RPMI7951 (cell line): Measurements from ENCODE around the gene C2orf68. TPM values are rescaled to one million over a fixed set of nuclear protein-coding genes. Genes with fewer than 3 reads are reported as not detected.
"Not testable (repeated sequence)": the region's sequence is repeated elsewhere in the genome, so short reads cannot be mapped to it uniquely, and the experiment has no call there.

Source experiments
- DNase-seq: peaks from one replicate; pipeline ENCODE4 v3.0.0-alpha.2; 2012; ENCODE audit warnings: low read depth
- total RNA-seq: library from RNA; depleted of rRNA; stranded (reverse); fragments of >200 nt; shearing (Covaris generic); gene quantifications from 2 replicates; pipeline ENCODE4 v1.2.3, GENCODE V29; 2014; rRNA removed

The C2orf68 gene
- total RNA-seq, 1 experiment from 2014 or later: 27.9 TPM

- DNase-seq: no peak
Measured at GRCh38 chr2:85582492-85582891, 29.4 kb downstream of the C2orf68 start.

- no peak for DNase-seq
Measured at GRCh38 chr2:85580206-85580605, 31.7 kb downstream of the C2orf68 start.

- no peak for DNase-seq
Measured at GRCh38 chr2:85579266-85579935, 32.5 kb downstream of the C2orf68 start.

GRCh38 chr2:85578243-85579180 lies 33.4 kb downstream of the C2orf68 start:
- DNase-seq: peak; percentile 29

- DNase-seq: peak; percentile 70
Measured at GRCh38 chr2:85577386-85578242, 34.3 kb downstream of the C2orf68 start, which contains the start of gene VAMP8. VAMP8 (plus strand) TSS chr2:85577586; CDS start chr2:85577647, 61 bp downstream.

GRCh38 chr2:85577063-85577385 lies 34.8 kb downstream of the C2orf68 start:
- DNase-seq: no peak

- no peak for DNase-seq
Measured at GRCh38 chr2:85575739-85576138, 36.1 kb downstream of the C2orf68 start.

GRCh38 chr2:85566265-85566664 lies 45.6 kb downstream of the C2orf68 start:
- DNase-seq: no peak

- DNase-seq: no peak
Measured at GRCh38 chr2:85564144-85564563, 47.7 kb downstream of the C2orf68 start.

GRCh38 chr2:85561280-85562212 lies 50.3 kb downstream of the C2orf68 start, which contains the start of gene GGCX:
GGCX (minus strand) TSS chr2:85561493; CDS start chr2:85561428, 65 bp downstream.
- peak; percentile 93 for DNase-seq

GRCh38 chr2:85560812-85561279 lies 51.0 kb downstream of the C2orf68 start:
- DNase-seq: peak; percentile 26

- not testable (repeated sequence) for DNase-seq
Measured at GRCh38 chr2:85560403-85560726, 51.5 kb downstream of the C2orf68 start.

- no peak for DNase-seq
Measured at GRCh38 chr2:85558160-85558559, 53.7 kb downstream of the C2orf68 start.

- no peak for DNase-seq
Measured at GRCh38 chr2:85557130-85557529, 54.7 kb downstream of the C2orf68 start.

Other genes with a start within 250 kb of the C2orf68 start
- 5.2 and 8.5 TPM in 2 replicates for gene CAPG, start 201.7 kb downstream of the C2orf68 start, total RNA-seq
- gene SH2D6, start 193.4 kb downstream of the C2orf68 start, total RNA-seq: not detected in 2 replicates
- gene MAT2A, start 72.9 kb downstream of the C2orf68 start, total RNA-seq: 52.0 and 61.4 TPM in 2 replicates
- gene GGCX, start 50.6 kb downstream of the C2orf68 start, total RNA-seq: 52.4 and 59.3 TPM in 2 replicates
- 25.0 and 27.6 TPM in 2 replicates for gene VAMP8, start 34.5 kb downstream of the C2orf68 start, total RNA-seq
- gene VAMP5, start 27.6 kb downstream of the C2orf68 start, total RNA-seq: 25.7 and 33.6 TPM in 2 replicates
- gene RNF181, start 16.3 kb downstream of the C2orf68 start, total RNA-seq: 359 and 388 TPM in 2 replicates
- 5.5 and 6.2 TPM in 2 replicates for gene TMEM150A, start 9.4 kb downstream of the C2orf68 start, total RNA-seq
- 76.4 and 77.8 TPM in 2 replicates for gene USP39, start 4.1 kb upstream of the C2orf68 start, total RNA-seq
- gene SFTPB, start 56.1 kb upstream of the C2orf68 start, total RNA-seq: not detected in 2 replicates
- not detected in 2 replicates for gene GNLY, start 82.3 kb upstream of the C2orf68 start, total RNA-seq
- gene ATOH8, start 141.9 kb upstream of the C2orf68 start, total RNA-seq: 7.2 and 7.3 TPM in 2 replicates